ENCODE results near the gene CD82. TPM values are rescaled to one million over a fixed set of nuclear protein-coding genes. Genes with fewer than 3 reads are reported as not detected.

CD82 gene
- polyA plus RNA-seq, 1 donor from 2014 or later, result 0.84 TPM

GRCh38 chr11:44597358-44598012 is 32.0 kb downstream of the CD82 start:
- Histone ChIP-seq H3K4me3 (ENCODE audit: low read length) (no peak overlapping the region), H4K20me1 (ENCODE audit: insufficient read depth) (no peaks in the 10 kb centered on the region), H3K9ac (ENCODE audit: low read length) (no peak overlapping the region), H3K27ac (ENCODE audit: low read length) (no peak overlapping the region), H3K36me3 (ENCODE audit: insufficient read depth, low read length) (no peaks in the 10 kb centered on the region), H3K4me2 (ENCODE audit: low read length) (no peak overlapping the region), H2AFZ (ENCODE audit: low read depth, low read length) (no peak overlapping the region), H3K79me2 (replicated peaks; ENCODE audit: insufficient read depth, low read length) (no peaks in the 10 kb centered on the region), H3K27me3 (ENCODE audit: insufficient read depth, low read depth, low read length) (no peaks in the 10 kb centered on the region), H3K9me3 (ENCODE audit: low read length) (no peaks in the 10 kb centered on the region), H3K9me2 (ENCODE audit: insufficient read depth, low read length) (no peaks in the 10 kb centered on the region), H3F3A (ENCODE audit: insufficient read depth, low read length, poor library complexity, severe bottlenecking) (no peaks in the 10 kb centered on the region)
- TF ChIP-seq SMC3 (conservative IDR thresholded peaks at IDR 0.05; ENCODE audit: poor library complexity), result no peak
- no peak for TF ChIP-seq MXI1 (conservative IDR thresholded peaks at IDR 0.05; ENCODE audit: poor library complexity, severe bottlenecking)
- TF ChIP-seq TAF1 (IDR thresholded peaks at IDR 0.05; ENCODE audit: low read depth), result no peak
- no peak for TF ChIP-seq POLR2AphosphoS5 (IDR thresholded peaks at IDR 0.05)
- TF ChIP-seq EP300 (conservative IDR thresholded peaks at IDR 0.05; ENCODE audit: poor library complexity, severe bottlenecking), result no peak

DNA sequence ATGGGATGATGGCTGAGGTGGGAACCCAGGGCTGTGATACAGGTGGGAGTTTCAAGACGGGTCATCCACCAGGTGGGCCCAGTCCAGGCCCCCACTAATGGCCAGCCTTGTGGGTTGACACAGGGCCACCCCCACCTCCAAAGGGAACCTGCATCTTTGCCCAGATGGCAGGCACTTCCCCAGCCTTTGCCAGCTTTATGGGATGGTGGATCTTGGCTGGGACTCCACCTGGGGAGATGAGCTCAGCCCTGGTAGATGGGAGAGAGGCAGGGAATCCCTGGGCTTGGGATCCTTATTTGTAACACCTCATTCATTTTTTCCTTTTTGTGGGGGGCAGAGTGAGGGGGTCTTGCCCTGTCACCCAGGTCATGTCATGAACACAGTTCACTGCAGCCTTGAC is 33.4 kb downstream of the CD82 start:
- Histone ChIP-seq H3K4me2 (ENCODE audit: low read length) (no peak overlapping the region), H3K9me2 (ENCODE audit: insufficient read depth, low read length) (no peaks in the 10 kb centered on the region), H3K27me3 (ENCODE audit: insufficient read depth, low read depth, low read length) (no peaks in the 10 kb centered on the region), H3K79me2 (replicated peaks; ENCODE audit: insufficient read depth, low read length) (no peaks in the 10 kb centered on the region), H3K9ac (ENCODE audit: low read length) (no peak overlapping the region), H3K36me3 (ENCODE audit: insufficient read depth, low read length) (no peaks in the 10 kb centered on the region), H2AFZ (ENCODE audit: low read depth, low read length) (no peak overlapping the region), H3F3A (ENCODE audit: insufficient read depth, low read length, poor library complexity, severe bottlenecking) (no peaks in the 10 kb centered on the region), H4K20me1 (ENCODE audit: insufficient read depth) (no peaks in the 10 kb centered on the region), H3K9me3 (ENCODE audit: low read length) (no peaks in the 10 kb centered on the region), H3K4me3 (ENCODE audit: low read length) (no peak overlapping the region), H3K27ac (ENCODE audit: low read length) (no peak overlapping the region)
- no peak for TF ChIP-seq EP300 (conservative IDR thresholded peaks at IDR 0.05; ENCODE audit: poor library complexity, severe bottlenecking)
- TF ChIP-seq RAD21 (conservative IDR thresholded peaks at IDR 0.05), result no peak
- no peak for TF ChIP-seq EZH2 (IDR thresholded peaks at IDR 0.05; ENCODE audit: borderline replicate concordance, insufficient read depth, low read length, poor library complexity, severe bottlenecking)
- TF ChIP-seq, protein P1, sequence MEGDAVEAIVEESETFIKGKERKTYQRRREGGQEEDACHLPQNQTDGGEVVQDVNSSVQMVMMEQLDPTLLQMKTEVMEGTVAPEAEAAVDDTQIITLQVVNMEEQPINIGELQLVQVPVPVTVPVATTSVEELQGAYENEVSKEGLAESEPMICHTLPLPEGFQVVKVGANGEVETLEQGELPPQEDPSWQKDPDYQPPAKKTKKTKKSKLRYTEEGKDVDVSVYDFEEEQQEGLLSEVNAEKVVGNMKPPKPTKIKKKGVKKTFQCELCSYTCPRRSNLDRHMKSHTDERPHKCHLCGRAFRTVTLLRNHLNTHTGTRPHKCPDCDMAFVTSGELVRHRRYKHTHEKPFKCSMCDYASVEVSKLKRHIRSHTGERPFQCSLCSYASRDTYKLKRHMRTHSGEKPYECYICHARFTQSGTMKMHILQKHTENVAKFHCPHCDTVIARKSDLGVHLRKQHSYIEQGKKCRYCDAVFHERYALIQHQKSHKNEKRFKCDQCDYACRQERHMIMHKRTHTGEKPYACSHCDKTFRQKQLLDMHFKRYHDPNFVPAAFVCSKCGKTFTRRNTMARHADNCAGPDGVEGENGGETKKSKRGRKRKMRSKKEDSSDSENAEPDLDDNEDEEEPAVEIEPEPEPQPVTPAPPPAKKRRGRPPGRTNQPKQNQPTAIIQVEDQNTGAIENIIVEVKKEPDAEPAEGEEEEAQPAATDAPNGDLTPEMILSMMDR (IDR thresholded peaks at IDR 0.05; ENCODE audit: poor library complexity, severe bottlenecking), result no peak
- TF ChIP-seq SMC3 (conservative IDR thresholded peaks at IDR 0.05; ENCODE audit: poor library complexity), result no peak
- no peak for TF ChIP-seq MXI1 (conservative IDR thresholded peaks at IDR 0.05; ENCODE audit: poor library complexity, severe bottlenecking)

GRCh38 chr11:44600261-44600660 is 34.8 kb downstream of the CD82 start:
- no peak overlapping the region for H3K4me3 ChIP-seq (ENCODE audit: low read length)
- no peaks in the 10 kb centered on the region for H4K20me1 ChIP-seq (ENCODE audit: insufficient read depth)
- no peak overlapping the region for H3K4me2 ChIP-seq (ENCODE audit: low read length)
- no peak for TF ChIP-seq POLR2AphosphoS5 (IDR thresholded peaks at IDR 0.05)
- TF ChIP-seq SMC3 (conservative IDR thresholded peaks at IDR 0.05; ENCODE audit: poor library complexity), result no peak
- TF ChIP-seq REST (IDR thresholded peaks at IDR 0.05; ENCODE audit: borderline replicate concordance), result no peak
- TF ChIP-seq, protein P1 (IDR thresholded peaks at IDR 0.05; ENCODE audit: poor library complexity, severe bottlenecking), result no peak
- no peaks in the 10 kb centered on the region for H3K9me3 ChIP-seq (ENCODE audit: low read length)
- no peaks in the 10 kb centered on the region for H3K27me3 ChIP-seq (ENCODE audit: insufficient read depth, low read depth, low read length)
- H3K9me2 ChIP-seq (ENCODE audit: insufficient read depth, low read length), result no peaks in the 10 kb centered on the region
- no peaks in the 10 kb centered on the region for H3K36me3 ChIP-seq (ENCODE audit: insufficient read depth, low read length)
- H3K79me2 ChIP-seq (replicated peaks; ENCODE audit: insufficient read depth, low read length), result no peaks in the 10 kb centered on the region
- H3F3A ChIP-seq (ENCODE audit: insufficient read depth, low read length, poor library complexity, severe bottlenecking), result no peaks in the 10 kb centered on the region
- no peak overlapping the region for H2AFZ ChIP-seq (ENCODE audit: low read depth, low read length)
- H3K9ac ChIP-seq (ENCODE audit: low read length), result no peak overlapping the region
- H3K27ac ChIP-seq (ENCODE audit: low read length), result no peak overlapping the region

All from neural cell (in vitro differentiated cells).